ENCODE measurements around the gene FKBP4. TPM values are rescaled to one million over a fixed set of nuclear protein-coding genes. Genes with fewer than 3 reads are reported as not detected.

Gene FKBP4
- total and polyA plus RNA-seq, 2 of the 8 experiments (the other 6 are each of a cell fraction or from before 2014, with no cell fraction given), result 72.6 to 243 TPM

- Histone ChIP-seq H3K79me1 (ENCODE audit: low read depth, low read length) (no peaks in the 10 kb centered on the region), H3K56ac (replicated peaks; ENCODE audit: insufficient read length, low read depth, low read length) (no peak overlapping the region), H3K4me1 (replicated peaks in 1 of 4; ENCODE audit: control insufficient read depth in 3 of 4, insufficient read depth in 4 of 4, low read length in 3 of 4) (peaks cover 2 to 6% (median 5%) of the 10 kb centered on the region in 4 experiments), H4K91ac (replicated peaks; ENCODE audit: insufficient read length, low read length) (no peak overlapping the region), H3K4ac (replicated peaks; ENCODE audit: insufficient read length, low read depth, low read length) (no peak overlapping the region), H2BK15ac (ENCODE audit: low read length) (no peak overlapping the region), H3K4me3 (ENCODE audit: extremely low read depth in 1 of 4, insufficient read depth in 2 of 4, low read depth in 3 of 4, low read length in 4 of 4) (no peak overlapping the region), H3K9ac (replicated peaks in 1 of 4; ENCODE audit: extremely low read depth in 1 of 4, low read depth in 3 of 4, low read length in 3 of 4) (no peak overlapping the region), H4K5ac (ENCODE audit: insufficient read length, low read depth, low read length) (no peak overlapping the region), H3K79me2 (ENCODE audit: control insufficient read depth in 1 of 2, insufficient read depth in 2 of 2, low read length in 2 of 2) (no peaks in the 10 kb centered on the region), H2AK5ac (ENCODE audit: low read depth, low read length) (no peak overlapping the region), H2BK12ac (ENCODE audit: low read depth, low read length) (peak overlapping the region; percentile 63; the same call in 1 of the 2 replicates), H3K23ac (ENCODE audit: insufficient read length) (no peak overlapping the region), H3K36me3 (ENCODE audit: control insufficient read depth in 2 of 4, insufficient read depth in 4 of 4, low read length in 3 of 4) (no peaks in the 10 kb centered on the region), H3K4me2 (ENCODE audit: insufficient read depth in 1 of 2, low read depth in 2 of 2, low read length in 2 of 2) (no peak overlapping the region), H3K18ac (ENCODE audit: extremely low read depth, low read length) (no peak overlapping the region), H3K27ac (ENCODE audit: low read depth, low read length) (no peak overlapping the region), H3K9me3 (ENCODE audit: insufficient read depth in 2 of 2, low read depth in 1 of 2, low read length in 1 of 2) (no peaks in the 10 kb centered on the region), H2BK5ac (ENCODE audit: low read depth, low read length) (no peak overlapping the region), H3K14ac (ENCODE audit: insufficient read length) (no peak overlapping the region), H3K23me2 (ENCODE audit: low read depth, low read length) (no peaks in the 10 kb centered on the region; the same call in 1 of the 2 replicates), H4K20me1 (replicated peaks in 1 of 2; ENCODE audit: control insufficient read depth in 1 of 2, insufficient read depth in 2 of 2, low read length in 2 of 2) (no peaks in the 10 kb centered on the region), H3K27me3 (replicated peaks in 1 of 4; ENCODE audit: control insufficient read depth in 3 of 4, extremely low read depth in 1 of 4, insufficient read depth in 3 of 4, low read length in 3 of 4) (no peaks in the 10 kb centered on the region), H4K8ac (ENCODE audit: extremely low read depth, insufficient read depth, low read length) (no peak overlapping the region), H2BK20ac (ENCODE audit: low read length) (no peak overlapping the region), H2BK120ac (replicated peaks; ENCODE audit: low read depth, low read length) (no peak overlapping the region), H2AFZ (ENCODE audit: low read length) (no peak overlapping the region)
- no peak for TF ChIP-seq BRCA1 (IDR thresholded peaks at IDR 0.05; ENCODE audit: low read depth, low read length)
- no peak for TF ChIP-seq MAX (IDR thresholded peaks at IDR 0.05)
- no peak for TF ChIP-seq YY1 (IDR thresholded peaks at IDR 0.05; ENCODE audit: low read depth, low read length)
- TF ChIP-seq E2F6 (IDR thresholded peaks at IDR 0.05), result no peak
- no peak for TF ChIP-seq BCL11A (IDR thresholded peaks at IDR 0.05; ENCODE audit: low read depth in 2 of 2, low read length in 2 of 2)
- TF ChIP-seq ZNF274 (IDR thresholded peaks at IDR 0.05; ENCODE audit: borderline replicate concordance, extremely low read depth, low read length), result no peak
- no peak for TF ChIP-seq RFX5 (IDR thresholded peaks at IDR 0.05; ENCODE audit: borderline replicate concordance, low read depth, low read length)
- TF ChIP-seq MAFK (IDR thresholded peaks at IDR 0.05; ENCODE audit: low read depth, low read length), result no peak
- POLR2A ChIA-PET (ENCODE audit: partially characterized antibody), result no interaction called here
- DNase-seq (ENCODE audit: low read depth in 1 of 2, low spot score in 2 of 2) (no peak), FAIRE-seq (no peak)
- CTCF ChIA-PET (ENCODE audit: partially characterized antibody), result interaction anchor here (0.5 to 2.3 kb wide), 4 partner anchors 9 to 150 kb away, joined by 3 to 5 read pairs (median 4); no protein-coding TSS in a partner anchor
- 96% methylated on average over 8 of the region's 8 CpGs; no CpG with 5 or more reads in 1 of the 2 experiments for WGBS, 2 experiments (ENCODE audit: extremely low coverage in 1 of 2, insufficient coverage in 1 of 2, insufficient read length in 1 of 2, insufficient replicate concordance in 2 of 2, low coverage in 1 of 2, low lambda C conversion rate in 2 of 2, missing lambda C conversion rate in 1 of 2)
Observed at GRCh38 chr12:2775431-2775830, 19.3 kb upstream of the FKBP4 start.
